Osteoblast (primary cell): Measurements from ENCODE around the gene GPR156. TPM values are rescaled to one million over a fixed set of nuclear protein-coding genes. Genes with fewer than 3 reads are reported as not detected.

Experiments used
- DNase-seq: peaks from one replicate; pipeline ENCODE4 v3.0.0; 2011; ENCODE audit warnings: low spot score, mixed read lengths; ENCODE audit not compliant: insufficient read length; ENCODE audit errors: missing footprints
- H2AFZ ChIP-seq: 2 replicates; pipeline ENCODE4 v1.6.0; 2011; ENCODE audit warnings: mild to moderate bottlenecking, low read length
- H3K27ac ChIP-seq: 2 replicates; pipeline ENCODE4 v1.5.1; 2011; ENCODE audit warnings: mild to moderate bottlenecking, low read depth, low read length, moderate library complexity
- H3K27me3 ChIP-seq: 2 replicates; pipeline ENCODE4 v1.6.0; 2012; ENCODE audit warnings: mild to moderate bottlenecking, control low read depth, inconsistent platforms, low read length, moderate library complexity; ENCODE audit not compliant: insufficient read depth
- H3K36me3 ChIP-seq: 2 replicates; pipeline ENCODE4 v1.5.1; 2011; ENCODE audit warnings: mild to moderate bottlenecking, low read length, control low read depth, moderate library complexity; ENCODE audit not compliant: insufficient read depth
- H3K4me1 ChIP-seq: 2 replicates; pipeline ENCODE4 v1.5.1; 2011; ENCODE audit warnings: mild to moderate bottlenecking, low read length, control low read depth, moderate library complexity; ENCODE audit not compliant: insufficient read depth
- H3K4me2 ChIP-seq: 2 replicates; pipeline ENCODE4 v1.6.0; 2011; ENCODE audit warnings: mild to moderate bottlenecking, low read length; ENCODE audit not compliant: insufficient read depth
- H3K4me3 ChIP-seq: fragments of 200-600 bp; sonication (generic); 3 replicates; pipeline ENCODE4 v1.5.1; 2012; ENCODE audit warnings: mild to moderate bottlenecking, low read length, inconsistent platforms; ENCODE audit not compliant: insufficient read depth
- H3K79me2 ChIP-seq: 2 replicates; pipeline ENCODE4 v1.6.0; 2012; ENCODE audit warnings: mild to moderate bottlenecking, low read length, control low read depth, inconsistent platforms; ENCODE audit not compliant: insufficient read depth
- H3K9me3 ChIP-seq: 2 replicates; pipeline ENCODE4 v1.5.1; 2011; ENCODE audit warnings: low read depth, low read length, control low read depth
- H4K20me1 ChIP-seq: 2 replicates; pipeline ENCODE4 v1.6.0; 2012; ENCODE audit warnings: mild to moderate bottlenecking, low read length, control low read depth; ENCODE audit not compliant: insufficient read depth
- total RNA-seq: library from RNA; depleted of rRNA; stranded (reverse); fragments of >200 nt; gene quantifications from 2 replicates; pipeline ENCODE4 v1.2.3, GENCODE V29; 2012
- TF ChIP-seq, protein P1 (sequence below): IDR thresholded peaks from 2 replicates; pipeline ENCODE4 v1.5.1; 2011; ENCODE audit warnings: mild to moderate bottlenecking, low read depth, low read length, moderate library complexity; ENCODE audit errors: extremely low read depth

GPR156 gene
- total RNA-seq, 1 donor = 1.4 TPM

GRCh38 chr3:120304616-120305015 lies 19.6 kb upstream of the GPR156 start:
- Histone ChIP-seq H3K27me3 (no peaks in the 10 kb centered on the region), H3K4me3 (no peak overlapping the region), H3K36me3 (no peaks in the 10 kb centered on the region), H3K27ac (no peak overlapping the region), H2AFZ (no peak overlapping the region), H3K9me3 (no peaks in the 10 kb centered on the region), H3K4me2 (no peak overlapping the region), H3K79me2 (no peaks in the 10 kb centered on the region), H3K4me1 (peaks cover 3% of the 10 kb centered on the region), H4K20me1 (no peaks in the 10 kb centered on the region)
- TF ChIP-seq, protein P1, sequence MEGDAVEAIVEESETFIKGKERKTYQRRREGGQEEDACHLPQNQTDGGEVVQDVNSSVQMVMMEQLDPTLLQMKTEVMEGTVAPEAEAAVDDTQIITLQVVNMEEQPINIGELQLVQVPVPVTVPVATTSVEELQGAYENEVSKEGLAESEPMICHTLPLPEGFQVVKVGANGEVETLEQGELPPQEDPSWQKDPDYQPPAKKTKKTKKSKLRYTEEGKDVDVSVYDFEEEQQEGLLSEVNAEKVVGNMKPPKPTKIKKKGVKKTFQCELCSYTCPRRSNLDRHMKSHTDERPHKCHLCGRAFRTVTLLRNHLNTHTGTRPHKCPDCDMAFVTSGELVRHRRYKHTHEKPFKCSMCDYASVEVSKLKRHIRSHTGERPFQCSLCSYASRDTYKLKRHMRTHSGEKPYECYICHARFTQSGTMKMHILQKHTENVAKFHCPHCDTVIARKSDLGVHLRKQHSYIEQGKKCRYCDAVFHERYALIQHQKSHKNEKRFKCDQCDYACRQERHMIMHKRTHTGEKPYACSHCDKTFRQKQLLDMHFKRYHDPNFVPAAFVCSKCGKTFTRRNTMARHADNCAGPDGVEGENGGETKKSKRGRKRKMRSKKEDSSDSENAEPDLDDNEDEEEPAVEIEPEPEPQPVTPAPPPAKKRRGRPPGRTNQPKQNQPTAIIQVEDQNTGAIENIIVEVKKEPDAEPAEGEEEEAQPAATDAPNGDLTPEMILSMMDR = no peak
- no peak for DNase-seq

DNA sequence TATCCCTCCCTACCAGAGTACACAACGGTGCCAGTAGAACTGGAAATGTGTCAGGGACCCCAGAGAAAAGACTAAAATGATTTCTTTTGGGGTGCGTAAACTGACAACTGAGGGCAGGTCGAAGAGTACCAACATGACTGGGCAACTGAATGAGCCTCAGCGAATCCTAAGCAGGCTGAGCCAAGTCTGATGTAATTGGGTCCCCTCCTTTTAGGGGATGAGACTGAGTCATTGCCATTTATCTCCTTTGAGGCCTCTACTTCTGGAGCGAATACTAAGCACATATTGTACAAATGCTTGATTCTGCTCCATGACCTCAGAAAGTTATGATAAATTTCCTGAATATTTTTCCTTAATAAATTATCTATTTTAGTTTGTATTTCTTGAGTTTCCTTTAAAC lies 17.3 kb upstream of the GPR156 start:
- no peaks in the 10 kb centered on the region for H3K36me3 ChIP-seq
- H3K27ac ChIP-seq = no peak overlapping the region
- no peaks in the 10 kb centered on the region for H3K27me3 ChIP-seq
- DNase-seq = peak; percentile 76
- no peak overlapping the region for H2AFZ ChIP-seq
- H3K4me2 ChIP-seq = no peak overlapping the region
- H3K4me3 ChIP-seq = no peak overlapping the region
- H3K79me2 ChIP-seq = no peaks in the 10 kb centered on the region
- H3K4me1 ChIP-seq = peaks cover 3% of the 10 kb centered on the region
- no peaks in the 10 kb centered on the region for H3K9me3 ChIP-seq
- no peaks in the 10 kb centered on the region for H4K20me1 ChIP-seq
- TF ChIP-seq, protein P1 = no peak

- H3K27ac ChIP-seq = no peak overlapping the region
- H3K4me2 ChIP-seq = no peak overlapping the region
- no peaks in the 10 kb centered on the region for H3K79me2 ChIP-seq
- no peak overlapping the region for H2AFZ ChIP-seq
- no peaks in the 10 kb centered on the region for H4K20me1 ChIP-seq
- TF ChIP-seq, protein P1 = no peak
- H3K27me3 ChIP-seq = no peaks in the 10 kb centered on the region
- H3K36me3 ChIP-seq = no peaks in the 10 kb centered on the region
- no peak for DNase-seq
- H3K9me3 ChIP-seq = no peaks in the 10 kb centered on the region
- H3K4me1 ChIP-seq = peaks cover 3% of the 10 kb centered on the region
- H3K4me3 ChIP-seq = no peak overlapping the region
These were observed 15.9 kb upstream of the GPR156 start for GRCh38 chr3:120300971-120301370.

DNA sequence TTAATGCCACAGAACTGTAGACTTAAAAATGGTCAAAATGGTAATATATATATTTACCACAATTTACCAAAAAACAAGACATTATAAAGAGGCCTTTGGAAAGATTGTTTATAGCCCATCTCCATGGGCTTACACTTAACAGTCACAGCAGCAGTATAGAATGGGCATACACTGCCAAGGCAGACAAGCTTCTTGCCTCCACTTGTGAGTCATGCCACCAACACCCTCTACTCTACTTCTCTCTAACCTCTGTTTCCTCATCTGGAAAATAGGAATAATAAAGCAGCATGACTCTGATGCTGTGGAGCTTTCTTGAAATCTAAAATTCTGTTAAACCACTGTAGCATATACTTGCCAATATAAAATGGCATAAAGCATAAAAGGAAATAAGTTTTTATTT lies 14.4 kb upstream of the GPR156 start:
- no peaks in the 10 kb centered on the region for H3K36me3 ChIP-seq
- no peak overlapping the region for H3K27ac ChIP-seq
- no peak overlapping the region for H3K4me2 ChIP-seq
- no peak overlapping the region for H2AFZ ChIP-seq
- H3K79me2 ChIP-seq = no peaks in the 10 kb centered on the region
- H3K4me3 ChIP-seq = no peak overlapping the region
- TF ChIP-seq, protein P1 = no peak
- no peaks in the 10 kb centered on the region for H4K20me1 ChIP-seq
- no peaks in the 10 kb centered on the region for H3K9me3 ChIP-seq
- H3K27me3 ChIP-seq = no peaks in the 10 kb centered on the region
- peaks cover 3% of the 10 kb centered on the region for H3K4me1 ChIP-seq
- DNase-seq = no peak
